ENCODE results near the gene EPB42.
A peak's percentile ranks its signal among the peaks of the same experiment; 100 is the strongest.
"Not testable (repeated sequence)": the region's sequence is repeated elsewhere in the genome, so short reads cannot be mapped to it uniquely, and the experiment has no call there.

The EPB42 gene

GRCh38 chr15:43239732-43240491, 19.1 kb upstream of the EPB42 start:
- DNase-seq: peak; percentile 53

GRCh38 chr15:43238671-43239131, 17.9 kb upstream of the EPB42 start:
- DNase-seq: no peak

GRCh38 chr15:43237842-43238470, 17.1 kb upstream of the EPB42 start:
- DNase-seq: no peak

- DNase-seq: no peak
Observed at GRCh38 chr15:43235536-43235935, 14.7 kb upstream of the EPB42 start.

- DNase-seq: no peak
Observed at GRCh38 chr15:43232289-43232874, 11.6 kb upstream of the EPB42 start.

- DNase-seq: peak; percentile 26
Observed at GRCh38 chr15:43230640-43231115, 9.9 kb upstream of the EPB42 start.

GRCh38 chr15:43229977-43230376, 9.2 kb upstream of the EPB42 start:
- DNase-seq: no peak

GRCh38 chr15:43226436-43227305, 5.9 kb upstream of the EPB42 start:
- DNase-seq: no peak

GRCh38 chr15:43225950-43226255, 5.1 kb upstream of the EPB42 start:
- DNase-seq: not testable (repeated sequence)

- peak; percentile 79 for DNase-seq
Observed at GRCh38 chr15:43225201-43225949, 4.6 kb upstream of the EPB42 start.

GRCh38 chr15:43221422-43221821, 604 bp upstream of the EPB42 start:
- DNase-seq: peak; percentile 86

- DNase-seq: no peak
Observed at GRCh38 chr15:43219929-43220928, 589 bp downstream of the EPB42 start.

GRCh38 chr15:43218908-43219706, 1.7 kb downstream of the EPB42 start:
- peak; percentile 39 for DNase-seq

GRCh38 chr15:43215961-43216360, 4.9 kb downstream of the EPB42 start:
- no peak for DNase-seq

GRCh38 chr15:43214592-43215295, 6.1 kb downstream of the EPB42 start:
- DNase-seq: no peak

GRCh38 chr15:43214169-43214568, 6.6 kb downstream of the EPB42 start:
- DNase-seq: no peak

GRCh38 chr15:43213466-43213865, 7.4 kb downstream of the EPB42 start:
- no peak for DNase-seq

GRCh38 chr15:43212951-43213350, 7.9 kb downstream of the EPB42 start:
- no peak for DNase-seq

GRCh38 chr15:43212299-43212698, 8.5 kb downstream of the EPB42 start:
- DNase-seq: no peak

All from OCI-M1 (cell line).